Measurements from ENCODE around the gene GALNT8.

DNA sequence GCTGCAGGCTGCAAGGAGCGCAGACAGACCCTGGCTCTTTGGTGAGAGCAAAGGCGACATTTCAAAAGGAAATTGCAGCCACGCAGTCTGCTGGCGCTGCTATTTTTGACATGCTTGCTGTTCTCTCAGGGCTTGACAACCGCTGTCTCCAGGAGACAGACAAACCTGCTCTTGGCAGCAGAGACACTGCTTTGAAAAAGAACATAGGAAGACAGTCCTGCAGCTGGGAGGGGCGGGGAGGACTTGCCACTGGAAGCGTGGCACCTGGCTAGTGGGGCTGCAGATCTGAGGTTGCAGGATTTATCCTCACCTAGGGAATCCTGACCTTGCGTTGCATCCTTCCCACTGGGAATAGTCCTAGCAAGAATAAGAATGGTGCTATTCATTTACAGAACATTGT is 97.7 kb downstream of the GALNT8 start:
- TF ChIP-seq EZH2 (IDR thresholded peaks at IDR 0.05; ENCODE audit: borderline replicate concordance, low read depth, low read length) = no peak
- no peak for TF ChIP-seq ZEB2 (IDR thresholded peaks at IDR 0.05)

All from K562 (cell line).